ENCODE results near the gene DDHD1.

Gene DDHD1

GRCh38 chr14:53001787-53002378, 151.2 kb downstream of the DDHD1 start:
- DNase-seq: no peak

DNA sequence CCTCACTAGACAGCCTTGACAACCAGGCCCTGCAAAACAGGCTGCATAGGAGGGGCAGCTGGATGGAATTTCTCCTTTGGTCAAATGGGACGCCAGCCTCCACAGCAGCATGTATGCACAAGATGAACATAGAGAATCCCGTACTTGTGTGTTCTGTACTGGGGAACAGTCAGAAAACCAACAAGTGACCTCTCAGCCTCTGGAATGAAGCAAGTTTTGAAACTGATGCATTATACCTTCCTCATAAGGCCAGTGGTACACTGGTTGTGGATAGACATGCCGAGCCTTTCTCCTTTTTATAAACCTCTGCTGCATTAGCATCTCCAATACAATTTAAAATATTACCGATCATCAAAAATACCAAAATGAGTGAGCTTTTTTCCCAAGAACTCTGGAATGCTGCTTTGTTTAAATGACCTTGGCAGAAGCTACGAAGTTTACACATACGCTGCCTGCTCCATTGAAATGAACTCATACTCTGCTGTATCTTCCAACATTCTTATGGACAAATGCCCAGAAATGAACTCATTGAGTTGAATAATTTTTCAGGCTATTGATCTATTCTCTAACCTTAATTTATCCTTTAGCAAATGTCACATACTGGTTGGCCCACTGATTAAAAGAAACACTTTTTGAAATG, 154.6 kb downstream of the DDHD1 start:
- no peak for DNase-seq

DNA sequence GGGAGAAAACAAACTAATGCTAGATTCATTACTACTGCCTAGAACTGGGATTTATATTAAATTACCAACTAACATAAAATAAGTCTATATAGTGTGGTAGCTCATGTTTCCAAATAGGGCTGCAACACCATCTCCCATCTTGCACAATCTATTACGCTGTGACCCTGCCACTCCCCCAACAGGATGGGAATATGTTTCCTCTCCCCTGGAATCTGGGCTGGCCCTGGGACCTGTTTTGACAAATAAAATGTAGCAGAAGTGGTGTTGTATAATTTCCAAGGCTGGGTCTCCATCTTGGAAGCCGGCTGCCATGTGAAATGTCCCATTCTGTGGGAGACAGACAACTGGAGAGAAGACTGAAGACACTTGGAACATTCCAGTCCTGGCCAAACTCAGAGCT, 156.6 kb downstream of the DDHD1 start:
- DNase-seq: no peak

DNA sequence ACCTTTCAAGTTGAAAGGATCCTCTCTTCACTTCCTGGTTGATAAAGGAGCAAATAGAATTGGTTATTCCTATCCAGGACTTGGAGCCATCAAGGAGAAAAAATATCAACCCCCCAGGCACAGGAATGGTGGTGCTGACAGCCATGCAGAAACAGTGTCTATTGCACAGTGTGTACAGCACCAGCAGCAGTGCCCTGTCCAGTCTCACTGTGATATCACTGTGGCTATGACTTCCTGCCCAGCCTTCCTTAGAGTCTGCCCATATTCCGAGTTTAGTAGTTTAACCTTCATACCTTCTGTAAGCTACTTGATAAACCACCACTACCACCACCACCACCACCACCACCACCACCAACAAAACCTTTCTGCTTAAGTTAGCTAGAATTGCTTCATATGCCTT, 157.1 kb downstream of the DDHD1 start:
- no peak for DNase-seq

DNA sequence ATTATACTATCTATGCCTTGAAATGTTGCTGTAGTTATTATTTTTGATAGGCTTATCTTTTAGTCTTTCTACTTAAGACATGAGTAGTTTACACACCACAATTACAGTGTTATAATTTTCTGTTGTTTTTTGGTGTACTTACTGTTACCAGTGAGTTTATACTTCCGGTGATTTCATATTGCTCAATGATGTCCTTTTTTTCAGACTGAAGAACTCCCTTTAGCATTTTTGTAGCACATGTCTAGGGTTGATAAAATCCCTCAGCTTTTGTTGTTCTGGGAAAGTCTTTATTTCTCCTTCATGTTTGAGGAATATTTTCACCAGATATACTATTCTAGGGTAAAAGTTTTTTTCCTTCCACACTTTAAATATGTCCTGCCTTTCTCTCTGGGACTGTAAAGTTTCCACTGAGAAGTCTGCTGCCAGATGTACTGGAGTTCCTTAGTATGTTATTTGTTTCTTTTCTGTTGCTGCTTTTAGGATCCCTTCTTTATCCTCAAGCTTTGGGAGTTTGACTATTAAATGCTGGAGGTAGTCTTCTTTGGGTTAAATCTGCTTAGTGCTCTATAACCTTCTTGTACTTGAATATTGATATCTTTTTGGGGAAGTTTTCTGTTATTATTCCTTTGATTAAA, 160.8 kb downstream of the DDHD1 start:
- DNase-seq: no peak

- DNase-seq: no peak
Observed at GRCh38 chr14:52988139-52988538, 165.0 kb downstream of the DDHD1 start.

- DNase-seq: no peak
Observed at GRCh38 chr14:52987514-52987913, 165.6 kb downstream of the DDHD1 start.

DNA sequence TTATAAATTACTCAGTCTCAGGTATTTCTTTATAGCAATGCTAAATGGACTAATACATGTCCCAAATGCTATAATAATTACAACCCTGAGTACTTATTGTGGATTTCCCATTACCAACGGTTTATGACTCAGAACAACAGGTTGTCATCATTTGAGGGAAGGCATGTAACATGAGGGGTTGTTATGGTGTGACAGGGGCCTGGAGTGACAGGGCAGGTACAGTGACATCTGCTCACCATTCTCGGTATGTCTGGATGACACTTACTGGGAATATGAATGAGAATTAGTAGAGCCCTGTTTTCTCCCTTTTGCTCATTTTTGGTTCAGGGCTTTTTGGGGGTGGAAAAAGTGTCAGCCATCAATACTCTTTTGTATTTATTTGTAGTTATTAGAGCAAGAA, 166.1 kb downstream of the DDHD1 start:
- no peak for DNase-seq
